Esophagus squamous epithelium (tissue), 4 donors: ENCODE measurements around the gene RAB19.

ENCODE experiments used
- POLR2A ChIP-seq, 4 donors: fragments of 450-650 bp; IDR thresholded peaks; one replicate each; pipeline ENCODE4 v1.6.1; 2017; ENCODE audit warnings: antibody characterized with exemption in 4 of 4, mild to moderate bottlenecking in 4 of 4, moderate library complexity in 3 of 4
- TF ChIP-seq, protein P1 (sequence below), 6 experiments: fragments of 450-650 bp in 4 of 6; fragments of 200-600 bp in 2 of 6; sonication (generic) in 2 of 6; IDR thresholded peaks; one replicate each; pipeline ENCODE4 v1.5.1; 2016 to 2019; ENCODE audit warnings: antibody characterized with exemption in 6 of 6, mild to moderate bottlenecking in 4 of 6, moderate library complexity in 4 of 6

DNA sequence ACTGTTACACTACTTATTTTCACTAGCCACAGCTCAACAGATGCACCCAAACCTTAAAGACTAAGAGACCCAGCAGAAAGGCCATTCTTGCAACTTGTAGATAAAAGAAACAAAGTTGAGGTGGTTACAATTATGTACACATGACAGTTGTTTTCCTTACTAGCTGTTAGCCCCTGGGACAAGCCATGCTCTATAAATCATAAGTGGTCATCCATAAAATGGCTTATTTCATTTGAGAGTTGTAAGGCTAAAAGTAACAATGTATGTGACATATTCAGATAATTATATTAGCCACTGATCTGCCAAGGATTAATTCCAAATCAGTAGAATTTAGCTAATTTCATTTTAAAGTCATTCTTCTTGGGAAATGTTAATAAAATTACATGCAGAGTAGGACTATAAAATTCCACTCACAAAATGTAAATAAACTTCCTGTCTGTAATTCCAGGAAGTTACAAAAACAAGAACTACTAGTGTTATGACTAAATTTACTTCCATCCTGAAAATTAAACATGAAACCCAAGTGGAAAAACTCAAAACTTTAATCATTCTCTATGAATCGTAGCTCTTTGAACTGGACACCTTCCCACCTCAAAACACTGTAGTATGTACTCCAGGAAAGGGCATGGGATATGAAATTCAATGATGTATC lies 18.8 kb upstream of the RAB19 start:
- TF ChIP-seq, protein P1, sequence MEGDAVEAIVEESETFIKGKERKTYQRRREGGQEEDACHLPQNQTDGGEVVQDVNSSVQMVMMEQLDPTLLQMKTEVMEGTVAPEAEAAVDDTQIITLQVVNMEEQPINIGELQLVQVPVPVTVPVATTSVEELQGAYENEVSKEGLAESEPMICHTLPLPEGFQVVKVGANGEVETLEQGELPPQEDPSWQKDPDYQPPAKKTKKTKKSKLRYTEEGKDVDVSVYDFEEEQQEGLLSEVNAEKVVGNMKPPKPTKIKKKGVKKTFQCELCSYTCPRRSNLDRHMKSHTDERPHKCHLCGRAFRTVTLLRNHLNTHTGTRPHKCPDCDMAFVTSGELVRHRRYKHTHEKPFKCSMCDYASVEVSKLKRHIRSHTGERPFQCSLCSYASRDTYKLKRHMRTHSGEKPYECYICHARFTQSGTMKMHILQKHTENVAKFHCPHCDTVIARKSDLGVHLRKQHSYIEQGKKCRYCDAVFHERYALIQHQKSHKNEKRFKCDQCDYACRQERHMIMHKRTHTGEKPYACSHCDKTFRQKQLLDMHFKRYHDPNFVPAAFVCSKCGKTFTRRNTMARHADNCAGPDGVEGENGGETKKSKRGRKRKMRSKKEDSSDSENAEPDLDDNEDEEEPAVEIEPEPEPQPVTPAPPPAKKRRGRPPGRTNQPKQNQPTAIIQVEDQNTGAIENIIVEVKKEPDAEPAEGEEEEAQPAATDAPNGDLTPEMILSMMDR (IDR thresholded peaks at IDR 0.05): no peak
- no peak for TF ChIP-seq POLR2A (IDR thresholded peaks at IDR 0.05)
